GM19452 (cell line): ENCODE results near the gene SHOC1.
"Not testable (repeated sequence)": the region's sequence is repeated elsewhere in the genome, so short reads cannot be mapped to it uniquely, and the experiment has no call there.

Experiments used
- ATAC-seq: cut with Tn5 transposase; IDR thresholded peaks from one replicate; pipeline ENCODE4 v1.9.1; 2021; ENCODE audit not compliant: unreplicated experiment

The SHOC1 gene

GRCh38 chr9:111794835-111795556 lies at the start of gene SHOC1:
Gene SHOC1 (minus strand): TSS chr9:111794937. CDS start chr9:111791418, 3,519 bp downstream.
- no peak for ATAC-seq

DNA sequence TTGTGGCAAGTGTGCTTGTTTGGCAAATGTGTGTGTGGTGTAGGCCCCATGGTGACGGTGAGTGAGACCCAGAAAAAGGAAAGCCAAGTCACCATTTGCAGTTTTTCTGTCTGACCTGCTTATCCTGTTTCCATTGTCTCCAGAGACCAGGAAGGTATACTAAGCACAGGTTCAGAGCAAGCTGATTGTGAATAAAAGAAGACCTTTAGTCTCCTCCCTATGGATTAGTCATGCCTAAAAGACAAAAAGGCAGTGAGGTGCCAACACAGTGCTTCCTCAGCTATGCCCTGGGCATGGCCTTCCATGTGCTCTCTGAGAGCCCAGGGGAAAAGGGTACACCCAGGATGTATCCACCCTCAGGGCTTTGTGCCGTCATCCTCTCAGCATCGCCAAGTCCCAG lies 49.2 kb upstream of the SHOC1 start:
- ATAC-seq, result no peak

DNA sequence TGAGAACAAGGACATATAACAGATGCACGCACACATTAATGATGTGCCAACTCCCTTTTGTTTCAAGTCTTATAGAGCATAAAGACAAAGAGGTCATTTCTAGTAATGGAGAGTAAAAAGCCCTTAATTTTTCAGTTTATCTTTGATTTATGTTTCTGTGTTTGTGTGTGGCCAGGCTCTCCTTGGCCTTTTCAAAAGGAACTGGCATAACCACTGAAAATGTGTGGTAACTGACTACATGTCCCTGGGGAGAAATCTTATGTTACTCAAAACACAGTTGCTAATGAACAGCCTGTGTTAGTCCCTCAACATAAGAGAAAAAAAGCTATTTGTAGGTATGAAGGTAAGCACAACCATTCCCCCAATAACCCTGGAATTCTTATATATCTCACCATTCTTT lies 47.6 kb upstream of the SHOC1 start:
- ATAC-seq, result no peak

DNA sequence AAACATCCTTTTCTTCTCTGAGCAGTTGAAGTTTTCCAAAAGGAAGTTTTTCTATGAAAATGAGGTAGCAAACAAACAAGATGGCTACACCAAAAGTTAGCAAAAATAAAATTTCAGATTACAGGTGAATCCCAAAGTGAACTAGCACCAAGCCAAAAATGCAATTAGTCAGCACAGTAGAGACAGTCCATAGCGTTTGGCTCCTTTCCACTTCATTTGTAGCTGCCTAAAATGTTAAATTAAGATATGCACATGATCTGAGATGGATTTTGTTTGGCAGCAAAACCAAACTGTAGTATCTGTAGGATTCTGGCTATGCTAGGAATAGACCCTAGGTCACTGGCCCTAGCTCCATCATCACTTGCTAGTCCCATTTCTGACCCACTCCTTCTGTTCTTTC lies 45.7 kb upstream of the SHOC1 start:
- no peak for ATAC-seq

GRCh38 chr9:111839987-111840386 lies 45.2 kb upstream of the SHOC1 start:
- ATAC-seq, result no peak

DNA sequence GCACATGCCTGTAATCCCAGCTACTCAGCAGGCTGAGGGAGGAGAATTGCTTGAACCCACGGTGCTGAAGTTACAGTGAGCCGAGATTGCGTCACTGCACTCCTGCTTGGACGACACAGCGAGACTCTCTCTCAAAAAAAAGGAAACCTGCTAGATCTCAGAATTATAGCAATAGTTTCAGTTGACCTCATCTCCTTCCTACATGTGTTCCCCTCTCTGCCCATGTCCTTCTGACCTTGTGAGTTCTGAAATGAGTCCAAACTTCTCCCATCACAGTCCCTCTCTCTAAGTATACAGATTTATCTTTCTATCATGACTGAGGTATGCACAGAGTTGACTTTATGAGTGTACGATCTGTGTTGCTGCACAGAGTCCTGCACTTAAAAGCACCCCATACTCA lies 44.6 kb upstream of the SHOC1 start:
- ATAC-seq, result no peak

DNA sequence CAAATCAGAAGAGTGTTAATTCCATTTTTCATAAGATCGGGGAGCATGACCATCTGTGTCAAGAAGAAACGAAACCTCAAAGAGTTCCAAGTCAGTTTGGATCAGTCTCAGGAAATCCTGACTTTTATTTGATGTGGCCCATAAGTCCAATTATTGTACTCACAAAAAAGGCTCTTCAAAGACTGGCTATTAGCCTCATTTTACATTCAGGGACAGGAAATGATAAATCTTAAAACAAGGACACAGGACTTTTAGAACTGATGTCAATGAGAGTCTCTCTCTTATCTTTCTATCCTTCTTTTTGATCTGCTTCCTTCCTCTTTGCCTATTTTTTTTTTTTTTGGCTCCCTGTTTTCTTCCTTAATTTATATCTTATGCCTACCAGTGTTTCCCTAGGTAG lies 43.7 kb upstream of the SHOC1 start:
- no peak for ATAC-seq

DNA sequence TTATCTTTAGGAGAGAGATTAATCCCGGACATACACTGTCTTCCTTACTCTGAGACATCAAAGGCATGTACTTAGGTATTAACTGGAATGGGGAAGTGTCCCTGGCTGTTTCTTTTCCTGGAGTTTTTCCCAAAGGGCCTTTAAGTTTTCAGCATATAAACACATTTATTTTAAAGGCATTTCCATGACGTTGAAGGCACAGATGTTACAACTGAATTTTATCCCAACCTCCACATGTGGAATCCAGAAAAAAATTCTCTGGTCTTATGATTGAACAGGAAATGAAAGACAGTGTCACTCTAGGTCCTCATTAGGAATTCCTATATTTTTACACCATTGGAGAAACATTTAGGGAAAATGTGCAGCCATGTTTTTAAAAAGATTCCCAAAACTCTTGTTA lies 41.6 kb upstream of the SHOC1 start:
- no peak for ATAC-seq

- no peak for ATAC-seq
Measured at GRCh38 chr9:111833941-111834340, 39.2 kb upstream of the SHOC1 start.

DNA sequence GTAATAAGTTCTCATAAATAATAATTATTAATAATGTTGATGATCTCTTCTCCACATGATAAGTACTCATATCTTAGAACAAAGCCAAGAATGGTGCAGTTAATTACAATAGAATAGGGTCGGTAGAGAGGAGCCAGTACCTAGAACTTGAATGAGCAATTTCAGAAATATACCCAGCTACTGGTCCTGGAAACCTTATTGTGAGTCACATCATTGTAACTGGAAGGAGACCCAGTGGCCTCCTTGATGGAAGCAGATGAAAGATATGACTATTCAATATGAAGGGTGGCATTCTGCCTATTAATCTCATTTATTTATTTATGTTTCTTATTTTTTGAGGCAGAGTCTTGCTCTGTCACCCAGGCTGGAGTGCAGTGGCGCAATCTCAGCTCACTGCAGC lies 37.7 kb upstream of the SHOC1 start:
- no peak for ATAC-seq

DNA sequence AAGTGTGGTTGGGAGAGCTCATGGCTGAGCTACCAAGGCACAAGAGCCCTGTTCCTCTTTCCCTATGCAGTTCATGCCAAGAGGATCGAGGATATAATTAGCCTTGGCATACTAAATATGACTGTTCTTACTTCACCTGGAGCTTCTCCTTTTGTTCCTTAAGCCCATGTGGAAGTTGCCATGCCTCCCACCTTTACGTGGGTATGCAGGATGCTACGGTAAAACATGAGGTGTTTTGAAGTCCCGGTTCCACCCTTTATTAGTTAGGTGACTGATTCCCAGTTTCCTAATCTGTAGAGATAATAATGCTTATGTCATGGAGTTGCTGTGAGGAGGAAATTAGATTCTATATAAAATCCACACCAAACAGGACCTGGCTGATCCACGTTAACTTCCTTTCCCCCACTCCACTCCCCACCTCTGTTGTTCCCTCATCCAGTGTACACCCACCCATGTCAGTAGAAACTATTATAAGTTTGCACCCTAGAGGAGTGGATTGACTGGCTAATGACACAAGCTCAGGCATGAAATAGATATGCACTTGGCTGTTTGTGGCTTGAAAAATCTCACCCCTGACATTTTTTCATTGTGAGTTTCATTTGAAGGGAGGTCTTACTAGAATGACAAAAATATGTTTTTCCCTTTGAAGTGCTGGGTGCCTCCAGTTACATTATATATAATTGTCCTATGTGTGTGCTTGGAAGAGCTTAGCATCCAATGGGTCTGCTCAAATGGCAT lies 36.8 kb upstream of the SHOC1 start:
- ATAC-seq, result no peak

DNA sequence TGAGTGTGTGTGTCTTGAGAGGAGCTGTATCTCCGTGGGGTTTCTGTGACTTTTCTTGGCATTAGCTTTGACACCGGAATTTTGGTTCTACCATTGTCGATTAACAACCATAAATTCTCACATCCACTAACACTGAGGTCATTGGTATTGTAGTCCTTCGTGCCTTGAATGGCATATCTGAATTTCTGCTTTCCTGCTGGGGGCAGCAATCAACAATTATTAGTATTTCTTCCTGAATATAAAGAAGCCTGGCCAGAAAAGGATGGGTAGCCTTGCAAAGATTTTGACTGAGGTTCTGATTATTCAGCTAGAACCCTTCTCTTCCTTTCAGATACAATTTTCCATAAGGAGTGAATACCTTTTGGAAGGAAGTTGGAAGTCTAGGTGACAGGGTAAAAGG lies 33.5 kb upstream of the SHOC1 start:
- ATAC-seq, result no peak

DNA sequence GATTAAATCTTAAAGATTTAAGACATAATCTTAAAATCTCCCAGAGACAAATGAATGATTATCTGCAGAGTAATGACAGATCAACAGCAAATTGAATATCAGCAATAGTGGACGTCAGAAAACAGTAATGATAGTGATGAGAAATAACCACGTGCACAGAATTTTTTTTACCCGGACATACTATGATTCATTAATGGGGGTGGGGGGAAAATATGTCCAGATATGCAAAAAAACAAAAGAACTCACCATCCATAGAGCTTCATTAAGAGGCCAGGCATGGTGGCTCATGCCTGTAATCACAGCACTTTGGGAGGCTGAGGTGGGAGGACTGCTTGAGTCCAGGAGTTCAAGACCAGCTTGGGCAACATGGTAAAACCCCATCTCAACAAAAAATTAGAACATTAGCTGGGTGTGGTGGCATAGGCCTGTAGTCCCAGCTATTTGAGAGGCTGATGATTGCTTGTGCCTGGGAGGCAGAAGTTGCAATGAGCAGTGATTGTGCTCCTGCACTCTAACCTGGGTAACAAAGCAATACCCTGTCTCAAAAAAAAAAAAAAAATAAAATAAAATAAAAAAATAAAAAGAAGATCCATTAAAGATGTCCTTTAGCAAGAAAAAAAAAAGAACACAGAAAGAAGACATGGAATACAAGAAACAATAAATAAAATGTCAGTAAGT lies 30.9 kb upstream of the SHOC1 start:
- no peak for ATAC-seq

- no peak for ATAC-seq
Measured at GRCh38 chr9:111821006-111821528, 26.3 kb upstream of the SHOC1 start.

GRCh38 chr9:111819360-111819759 lies 24.6 kb upstream of the SHOC1 start:
- ATAC-seq, result no peak

DNA sequence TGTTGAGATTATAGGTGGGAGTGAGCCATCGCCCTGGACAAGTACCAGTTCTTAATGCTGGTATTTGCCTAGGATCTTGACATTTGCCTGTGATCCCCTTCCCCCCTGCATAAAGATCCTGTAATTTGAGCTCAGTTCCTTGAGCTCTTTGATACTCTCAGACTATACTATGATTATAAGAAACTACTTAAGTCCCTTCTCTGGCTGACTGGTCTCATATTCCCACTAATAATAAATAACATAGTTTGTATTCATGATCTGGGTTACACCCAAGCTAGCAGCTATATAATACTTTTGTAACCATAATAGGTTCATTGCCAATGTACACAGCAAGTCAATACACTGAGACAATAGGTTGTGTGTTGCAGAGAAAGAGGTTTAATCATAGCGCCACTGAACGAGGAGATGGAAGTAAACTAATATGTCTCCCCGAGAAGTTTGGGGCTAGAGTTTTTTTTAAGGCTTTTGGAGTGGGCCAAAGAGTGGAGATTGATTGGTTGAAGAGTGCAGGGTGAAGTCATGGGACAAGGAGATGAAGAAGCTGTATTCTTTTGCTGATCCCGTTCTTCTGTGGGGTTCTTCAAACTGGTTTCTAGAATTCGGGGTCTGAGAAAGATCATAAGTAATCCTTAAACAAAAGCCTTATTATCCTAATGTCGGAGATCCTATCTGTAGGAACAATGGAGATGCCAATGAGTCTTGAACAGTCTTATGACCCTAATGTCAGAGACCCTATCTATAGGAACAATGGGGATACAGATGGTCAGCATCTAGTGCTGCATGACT lies 20.7 kb upstream of the SHOC1 start:
- no peak for ATAC-seq

GRCh38 chr9:111812337-111812736 lies 17.6 kb upstream of the SHOC1 start:
- ATAC-seq, result no peak

DNA sequence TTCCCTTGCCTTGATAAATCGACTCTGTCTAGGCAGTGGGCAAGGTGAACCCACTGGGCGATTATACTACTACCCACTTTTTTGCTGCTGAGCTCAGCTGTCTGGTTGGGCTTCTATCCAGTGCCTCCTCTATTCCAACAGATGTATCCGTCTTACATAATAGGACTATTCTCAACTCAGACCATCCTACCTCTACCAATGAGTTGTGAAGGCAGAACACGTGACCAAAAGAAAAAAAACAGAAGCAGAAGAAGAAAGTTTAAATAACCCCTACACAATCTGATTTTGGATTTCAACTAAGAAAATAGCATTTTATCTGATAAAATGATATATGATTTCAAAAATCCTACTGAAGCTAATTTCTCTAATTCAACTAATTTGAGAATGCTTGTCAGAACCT lies 16.2 kb upstream of the SHOC1 start:
- no peak for ATAC-seq

DNA sequence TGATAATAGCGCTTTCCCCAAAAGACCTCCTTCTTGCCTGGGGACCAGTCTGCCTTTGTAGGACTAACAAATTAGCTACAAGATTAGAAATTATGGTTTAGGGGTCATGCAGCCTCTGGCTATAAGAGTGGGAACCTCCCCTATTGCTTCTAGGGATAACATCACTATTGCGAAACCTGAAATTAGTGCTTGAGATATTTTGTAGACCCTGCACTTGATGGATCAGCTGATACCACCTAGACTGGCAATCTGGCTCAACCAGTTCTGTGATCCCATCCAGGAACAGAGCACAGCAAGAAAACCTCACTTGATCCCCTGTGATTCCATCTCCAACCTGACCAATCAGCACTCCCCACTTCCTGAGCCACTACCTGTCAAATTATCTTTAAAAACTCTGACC lies 15.7 kb upstream of the SHOC1 start:
- ATAC-seq, result not testable (repeated sequence)

GRCh38 chr9:111807197-111807596 lies 12.5 kb upstream of the SHOC1 start:
- ATAC-seq, result no peak

GRCh38 chr9:111806259-111806658 lies 11.5 kb upstream of the SHOC1 start:
- ATAC-seq, result no peak
